H1 (cell line): ENCODE data around the gene CCDC175. TPM values are rescaled to one million over a fixed set of nuclear protein-coding genes. Genes with fewer than 3 reads are reported as not detected.

Experiments
- CTCF ChIA-PET: fragments of 300-600 bp; sonication (Branson Sonifier 250); formaldehyde crosslinking; loops from one replicate; lab custom pipeline; 2021; ENCODE audit not compliant: partially characterized antibody; lab: Charles Lee
- POLR2A ChIA-PET: fragments of 300-600 bp; sonication (Branson Sonifier 250); formaldehyde crosslinking; loops from one replicate; lab custom pipeline; 2021; ENCODE audit warnings: inconsistent platforms; ENCODE audit not compliant: partially characterized antibody; lab: Charles Lee
- DNase-seq, 2 experiments: peaks; one replicate each; pipeline versions ENCODE4 v3.0.0 to v3.0.0-alpha.2; 2010 to 2022; ENCODE audit warnings: low spot score in 2 of 2, low read depth in 1 of 2, mixed read lengths in 1 of 2
- FAIRE-seq: peaks from 2 replicates; lab custom pipeline; 2011; peaks lifted over from hg19 to GRCh38; lab: Jason Lieb, UNC
- H2AFZ ChIP-seq: 2 replicates; pipeline ENCODE4 v1.8.1; 2012; ENCODE audit warnings: low read length, inconsistent platforms
- H2AK5ac ChIP-seq: 2 replicates; pipeline ENCODE4 v1.6.1; 2013; ENCODE audit warnings: low read depth, low read length
- H2BK120ac ChIP-seq: replicated peaks from 2 replicates; pipeline ENCODE3; 2013; ENCODE audit warnings: low read depth, low read length, inconsistent platforms
- H2BK12ac ChIP-seq: 2 replicates; pipeline ENCODE4 v1.6.1; 2013; ENCODE audit warnings: low read depth, low read length
- H2BK15ac ChIP-seq: 2 replicates; pipeline ENCODE4 v1.6.1; 2013; ENCODE audit warnings: low read length
- H2BK20ac ChIP-seq: 2 replicates; pipeline ENCODE4 v1.6.1; 2013; ENCODE audit warnings: low read length
- H2BK5ac ChIP-seq: 2 replicates; pipeline ENCODE4 v1.6.1; 2013; ENCODE audit warnings: low read depth, low read length
- H3K14ac ChIP-seq: 2 replicates; pipeline ENCODE4 v1.6.1; 2013; ENCODE audit warnings: inconsistent platforms; ENCODE audit not compliant: insufficient read length
- H3K18ac ChIP-seq: 2 replicates; pipeline ENCODE4 v1.6.1; 2013; ENCODE audit warnings: low read length; ENCODE audit errors: extremely low read depth
- H3K23ac ChIP-seq: 2 replicates; pipeline ENCODE4 v1.6.1; 2013; ENCODE audit warnings: inconsistent platforms; ENCODE audit not compliant: insufficient read length
- H3K23me2 ChIP-seq: 2 replicates; pipeline ENCODE4 v1.6.1; 2013; ENCODE audit warnings: low read depth, low read length
- H3K27ac ChIP-seq: 2 replicates; pipeline ENCODE4 v1.6.1; 2011; ENCODE audit warnings: low read depth, low read length, inconsistent platforms
- H3K27me3 ChIP-seq, 4 experiments: replicated peaks in 1 of 4; 1 replicate in 1 of 4; 2 replicates in 3 of 4; pipeline versions ENCODE4 v1.6.1 to v1.8.1; 2011 to 2013; ENCODE audit warnings: low read length in 3 of 4, mild to moderate bottlenecking in 3 of 4, inconsistent platforms in 2 of 4, mixed read lengths in 2 of 4, moderate library complexity in 1 of 4; ENCODE audit not compliant: control insufficient read depth in 3 of 4, insufficient read depth in 3 of 4; ENCODE audit errors: extremely low read depth in 1 of 4
- H3K36me3 ChIP-seq, 4 experiments: 2 replicates each; pipeline versions ENCODE4 v1.6.1 to v1.8.1; 2011 to 2013; ENCODE audit warnings: mild to moderate bottlenecking in 4 of 4, low read length in 3 of 4, moderate library complexity in 2 of 4, control low read depth in 1 of 4, inconsistent platforms in 1 of 4; ENCODE audit not compliant: insufficient read depth in 4 of 4, control insufficient read depth in 2 of 4
- H3K4ac ChIP-seq: replicated peaks from 2 replicates; pipeline ENCODE3; 2013; ENCODE audit warnings: low read length, low read depth, mixed read lengths, inconsistent platforms; ENCODE audit not compliant: insufficient read length
- H3K4me1 ChIP-seq, 4 experiments: replicated peaks in 1 of 4; 1 replicate in 1 of 4; 2 replicates in 3 of 4; pipeline versions ENCODE4 v1.6.1 to v1.8.1; 2011 to 2013; ENCODE audit warnings: low read length in 3 of 4, inconsistent platforms in 2 of 4, mixed read lengths in 1 of 4; ENCODE audit not compliant: insufficient read depth in 4 of 4, control insufficient read depth in 3 of 4
- H3K4me2 ChIP-seq, 2 experiments: 2 replicates each; pipeline versions ENCODE4 v1.6.1 to v1.8.1; 2011 to 2013; ENCODE audit warnings: low read depth in 2 of 2, low read length in 2 of 2, control low read depth in 1 of 2, inconsistent platforms in 1 of 2, mild to moderate bottlenecking in 1 of 2; ENCODE audit not compliant: insufficient read depth in 1 of 2
- H3K4me3 ChIP-seq, 4 experiments: fragments of 200-600, 300-600 bp in 1 of 4; sonication (generic), shearing (Covaris generic), sonication (Bioruptor Twin) in 1 of 4; 2 replicates each; pipeline versions ENCODE4 v1.5.1 to v1.8.1; 2011 to 2016; ENCODE audit warnings: low read length in 4 of 4, low read depth in 3 of 4, control low read depth in 2 of 4, inconsistent platforms in 2 of 4, mild to moderate bottlenecking in 2 of 4, mixed read lengths in 1 of 4, moderate library complexity in 1 of 4; ENCODE audit not compliant: insufficient read depth in 2 of 4; ENCODE audit errors: extremely low read depth in 1 of 4
- H3K56ac ChIP-seq: replicated peaks from 2 replicates; pipeline ENCODE3; 2013; ENCODE audit warnings: low read depth, mild to moderate bottlenecking, mixed read lengths, low read length, inconsistent platforms; ENCODE audit not compliant: insufficient read length
- H3K79me1 ChIP-seq: 2 replicates; pipeline ENCODE4 v1.6.1; 2013; ENCODE audit warnings: low read depth, low read length, control low read depth
- H3K79me2 ChIP-seq, 2 experiments: 2 replicates each; pipeline versions ENCODE4 v1.6.1 to v1.8.1; 2012 to 2013; ENCODE audit warnings: low read length in 2 of 2, mild to moderate bottlenecking in 2 of 2, inconsistent platforms in 1 of 2; ENCODE audit not compliant: insufficient read depth in 2 of 2, control insufficient read depth in 1 of 2
- H3K9ac ChIP-seq, 4 experiments: replicated peaks in 1 of 4; 1 replicate in 1 of 4; 2 replicates in 3 of 4; pipeline versions ENCODE4 v1.6.1 to v1.8.1; 2011 to 2013; ENCODE audit warnings: low read depth in 3 of 4, low read length in 3 of 4, control low read depth in 2 of 4, mild to moderate bottlenecking in 2 of 4, moderate library complexity in 2 of 4, inconsistent platforms in 1 of 4; ENCODE audit errors: extremely low read depth in 1 of 4
- H3K9me3 ChIP-seq, 2 experiments: 2 replicates each; pipeline versions ENCODE4 v1.6.1 to v1.8.1; 2012 to 2013; ENCODE audit warnings: mild to moderate bottlenecking in 2 of 2, moderate library complexity in 2 of 2, control low read depth in 1 of 2, inconsistent platforms in 1 of 2, low read depth in 1 of 2, low read length in 1 of 2, mixed read lengths in 1 of 2; ENCODE audit not compliant: insufficient read depth in 2 of 2
- H4K20me1 ChIP-seq, 2 experiments: replicated peaks in 1 of 2; 2 replicates each; pipeline versions ENCODE3 to v1.8.1; 2011 to 2013; ENCODE audit warnings: inconsistent platforms in 2 of 2, low read length in 2 of 2, mild to moderate bottlenecking in 1 of 2; ENCODE audit not compliant: insufficient read depth in 2 of 2, control insufficient read depth in 1 of 2
- H4K5ac ChIP-seq: 2 replicates; pipeline ENCODE4 v1.6.1; 2013; ENCODE audit warnings: low read length, low read depth, mixed read lengths, inconsistent platforms; ENCODE audit not compliant: insufficient read length
- H4K8ac ChIP-seq: 2 replicates; pipeline ENCODE4 v1.8.0; 2013; ENCODE audit warnings: mild to moderate bottlenecking, moderate library complexity, low read length, inconsistent platforms; ENCODE audit not compliant: insufficient read depth; ENCODE audit errors: extremely low read depth
- H4K91ac ChIP-seq: replicated peaks from 2 replicates; pipeline ENCODE3; 2013; ENCODE audit warnings: low read length, mixed read lengths, inconsistent platforms; ENCODE audit not compliant: insufficient read length
- TAF7 ChIP-seq: optimal IDR thresholded peaks from 2 replicates; pipeline ENCODE3; 2011; ENCODE audit warnings: low read depth, mild to moderate bottlenecking, inconsistent platforms, low read length, moderate library complexity, borderline replicate concordance
- WGBS, 2 experiments: shearing (Covaris generic) in 1 of 2; methylation state at CpG; one replicate each; pipeline versions ENCODE4 v1.1.6 to v1.1.7; 2013 to 2015; ENCODE audit warnings: low lambda C conversion rate in 2 of 2, mixed read lengths in 2 of 2, inconsistent platforms in 1 of 2, low coverage in 1 of 2, missing lambda C conversion rate in 1 of 2; ENCODE audit not compliant: insufficient replicate concordance in 2 of 2, insufficient coverage in 1 of 2, insufficient read length in 1 of 2; ENCODE audit errors: extremely low coverage in 1 of 2, missing lambda C conversion rate in 1 of 2; 5-methylcytosine and 5-hydroxymethylcytosine counted together
- polyA plus RNA-seq, 7 experiments: library from polyadenylated mRNA; depleted of rRNA in 3 of 7; stranded (reverse) in 5 of 7; unstranded in 2 of 7; fragments of >200 nt in 5 of 7; fragments of 200-250 nt in 2 of 7; gene quantifications; 1 replicate in 5 of 7; 2 replicates in 1 of 7; 4 replicates in 1 of 7; pipeline versions ENCODE4 v1.2.1 to v1.2.3, GENCODE V29; 2011 to 2013; ENCODE audit warnings: missing spikeins in 2 of 7, mixed read lengths in 2 of 7
- total RNA-seq: library from RNA; stranded (reverse); fragmentation: NEBNext Ultra II Directional; extraction: Animal tissue kit (Norgen Biotek cat#: 25700); gene quantifications from 2 replicates; pipeline ENCODE4 v1.2.1, GENCODE V29; 2021

The CCDC175 gene
- total and polyA plus RNA-seq, 2 of the 8 experiments (the other 6 are each of a cell fraction or from before 2014, with no cell fraction given): 0.19 TPM; not detected in 1

DNA sequence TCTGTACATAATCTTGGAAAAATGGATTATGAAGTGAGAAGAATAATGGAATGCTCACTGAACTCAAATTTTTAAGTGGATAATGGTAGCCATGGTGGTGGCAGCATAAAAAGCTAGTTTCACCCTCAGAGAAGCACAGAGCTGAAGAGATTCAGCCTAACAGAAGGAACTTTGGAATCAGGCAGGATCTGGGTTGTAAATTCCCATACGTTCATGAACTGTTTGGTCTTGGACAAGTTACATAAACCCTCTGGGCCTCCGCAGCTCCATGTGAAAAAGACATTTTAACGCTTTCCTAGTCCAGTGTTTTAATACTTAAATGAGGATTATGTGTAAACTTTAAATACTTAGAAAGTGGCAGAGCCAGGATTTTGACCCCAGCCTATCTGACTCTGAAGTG is 65.6 kb downstream of the CCDC175 start:
- 81% methylated on average over 3 of the region's 3 CpGs; no CpG with 5 or more reads in 1 of the 2 experiments for whole genome bisulfite sequencing, 2 experiments
- Histone ChIP-seq H3K27ac (no peak overlapping the region), H4K8ac (no peak overlapping the region), H3K23me2 (no peaks in the 10 kb centered on the region), H4K5ac (no peak overlapping the region), H3K23ac (no peak overlapping the region), H3K4ac (no peak overlapping the region), H3K9me3 (peaks cover 0 to 5% of the 10 kb centered on the region in 2 experiments; a peak in 1 of 4 replicates), H2BK15ac (no peak overlapping the region), H3K27me3 (no peaks in the 10 kb centered on the region), H2AK5ac (no peak overlapping the region), H2BK5ac (no peak overlapping the region), H2BK12ac (no peak overlapping the region), H4K20me1 (no peaks in the 10 kb centered on the region), H2BK20ac (no peak overlapping the region), H3K4me2 (no peak overlapping the region), H3K9ac (no peak overlapping the region), H4K91ac (no peak overlapping the region), H3K56ac (no peak overlapping the region), H3K4me1 (peaks cover 0 to 3% (median under 1%) of the 10 kb centered on the region in 4 experiments; a peak in 2 of 7 replicates), H2BK120ac (no peak overlapping the region), H2AFZ (no peak overlapping the region), H3K79me1 (no peaks in the 10 kb centered on the region), H3K18ac (no peak overlapping the region), H3K79me2 (no peaks in the 10 kb centered on the region), H3K4me3 (no peak overlapping the region), H3K14ac (no peak overlapping the region), H3K36me3 (no peaks in the 10 kb centered on the region)
- FAIRE-seq: no peak
- no peak for DNase-seq
- ChIA-PET POLR2A (no interaction called here), CTCF (interaction anchor here (0.6 to 14.6 kb wide), 12 partner anchors 7 to 387 kb away, joined by 3 to 462 read pairs (median 6); partner anchors contain the start of genes CCDC175, JKAMP and L3HYPDH)
- TF ChIP-seq TAF7: no peak
